Activated CD8-positive, alpha-beta memory T cell treated with anti-CD3 and anti-CD28 coated beads, Interleukin-2, amount 10 ng/mL, durations not matched to agents 7 days and 5 days (primary cell): Measurements from ENCODE around the gene HSD17B11. TPM values are rescaled to one million over a fixed set of nuclear protein-coding genes. Genes with fewer than 3 reads are reported as not detected.
"Not testable (repeated sequence)": the region's sequence is repeated elsewhere in the genome, so short reads cannot be mapped to it uniquely, and the experiment has no call there.

ENCODE experiments used
- ATAC-seq: fragments of 150-1000 bp; cut with Tn5 transposase; one replicate; pipeline ENCODE4 v1.10.0; 2021; ENCODE audit warnings: moderate library complexity
- CTCF ChIA-PET: fragments of 350-600 bp; sonication (Branson Sonifier 250); formaldehyde crosslinking; loops from one replicate; lab custom pipeline; 2021; ENCODE audit warnings: antibody characterized with exemption; lab: Charles Lee
- DNase-seq: peaks from one replicate; pipeline ENCODE4 v3.0.0-alpha.2; 2020
- H3K27ac Mint-ChIP-seq: one replicate; pipeline ENCODE4 v1.8.0; 2021; ENCODE audit warnings: mild to moderate bottlenecking, mixed read lengths
- H3K27me3 Mint-ChIP-seq: one replicate; pipeline ENCODE4 v1.8.0; 2021; ENCODE audit warnings: mixed read lengths
- H3K36me3 Mint-ChIP-seq: one replicate; pipeline ENCODE4 v1.8.0; 2021; ENCODE audit warnings: mild to moderate bottlenecking, mixed read lengths
- H3K4me1 Mint-ChIP-seq: one replicate; pipeline ENCODE4 v1.8.0; 2021; ENCODE audit warnings: mixed read lengths
- H3K4me3 Mint-ChIP-seq: one replicate; pipeline ENCODE4 v1.8.0; 2021; ENCODE audit warnings: mild to moderate bottlenecking, moderate library complexity, mixed read lengths
- H3K9me3 Mint-ChIP-seq: one replicate; pipeline ENCODE4 v1.8.0; 2022; ENCODE audit warnings: low read depth, mixed read lengths
- total RNA-seq, 2 experiments: library from RNA; stranded (reverse); gene quantifications; one replicate each; pipeline ENCODE4 v1.2.3, GENCODE V29; 2021

Gene HSD17B11
- total RNA-seq, 2 experiments from 2014 or later = 30.0 to 31.9 TPM

- not testable (repeated sequence) for H3K9me3 Mint-ChIP-seq, H3K36me3 Mint-ChIP-seq, H3K4me1 Mint-ChIP-seq, ATAC-seq, H3K27ac Mint-ChIP-seq, H3K27me3 Mint-ChIP-seq, H3K4me3 Mint-ChIP-seq, DNase-seq
- CTCF ChIA-PET = interaction anchor here (2.4 kb wide), 1 partner anchor 21 kb away, joined by 6 read pairs; no protein-coding TSS in a partner anchor
Measured at GRCh38 chr4:87395851-87396250, 4.9 kb upstream of the HSD17B11 start.

GRCh38 chr4:87395073-87395472 lies 4.1 kb upstream of the HSD17B11 start:
- not testable (repeated sequence) for ATAC-seq, DNase-seq, H3K36me3 Mint-ChIP-seq, H3K9me3 Mint-ChIP-seq, H3K4me1 Mint-ChIP-seq, H3K27me3 Mint-ChIP-seq
- Mint-ChIP-seq H3K4me3 (peak overlapping the region; percentile 67), H3K27ac (peak overlapping the region; percentile 60)
- CTCF ChIA-PET = interaction anchor here (1.3 to 2.4 kb wide), 3 partner anchors 19 to 25 kb away, joined by 3 to 6 read pairs (median 4); no protein-coding TSS in a partner anchor

- ATAC-seq (no peak), DNase-seq (no peak)
- Mint-ChIP-seq H3K36me3 (peaks cover 19% of the 10 kb centered on the region), H3K4me3 (no peak overlapping the region), H3K9me3 (no peaks in the 10 kb centered on the region), H3K27ac (no peak overlapping the region), H3K4me1 (peaks cover 30% of the 10 kb centered on the region), H3K27me3 (no peaks in the 10 kb centered on the region)
- CTCF ChIA-PET = interaction anchor here (0.9 to 5.8 kb wide), 3 partner anchors 8 to 76 kb away, joined by 5 to 39 read pairs (median 6); no protein-coding TSS in a partner anchor
Measured at GRCh38 chr4:87392183-87392582, 1.2 kb upstream of the HSD17B11 start.

- DNase-seq = no peak
- peaks cover 34% of the 10 kb centered on the region for H3K4me1 Mint-ChIP-seq
- H3K36me3 Mint-ChIP-seq = peaks cover 20% of the 10 kb centered on the region
- H3K27ac Mint-ChIP-seq = peak overlapping the region; percentile 84
- peak overlapping the region; percentile 81 for H3K4me3 Mint-ChIP-seq
- H3K27me3 Mint-ChIP-seq = no peaks in the 10 kb centered on the region
- H3K9me3 Mint-ChIP-seq = no peaks in the 10 kb centered on the region
- peak; percentile 20 for ATAC-seq
- CTCF ChIA-PET = interaction anchor here (0.9 to 5.8 kb wide), 6 partner anchors 9 to 77 kb away, joined by 3 to 39 read pairs (median 8); partner anchors contain the start of gene NUDT9
Measured at GRCh38 chr4:87391576-87392054, 627 bp upstream of the HSD17B11 start.

GRCh38 chr4:87390551-87390890 lies 467 bp downstream of the HSD17B11 start:
- ATAC-seq = no peak
- no peak for DNase-seq
- Mint-ChIP-seq H3K4me3 (peak overlapping the region; percentile 81), H3K9me3 (no peaks in the 10 kb centered on the region), H3K4me1 (peaks cover 34% of the 10 kb centered on the region), H3K27me3 (no peaks in the 10 kb centered on the region), H3K36me3 (peaks cover 26% of the 10 kb centered on the region), H3K27ac (peak overlapping the region; percentile 84)
- CTCF ChIA-PET = interaction anchor here (0.6 to 5.8 kb wide), 14 partner anchors 8 to 172 kb away, joined by 3 to 39 read pairs (median 4); partner anchors contain the start of gene NUDT9

GRCh38 chr4:87390055-87390454 lies 933 bp downstream of the HSD17B11 start:
- Mint-ChIP-seq H3K36me3 (peaks cover 28% of the 10 kb centered on the region), H3K27ac (peak overlapping the region; percentile 84), H3K4me1 (peaks cover 34% of the 10 kb centered on the region), H3K4me3 (peak overlapping the region; percentile 81)
- H3K27me3 Mint-ChIP-seq, DNase-seq, ATAC-seq, H3K9me3 Mint-ChIP-seq: not testable (repeated sequence)
- CTCF ChIA-PET = interaction anchor here (0.6 to 5.8 kb wide), 12 partner anchors 8 to 485 kb away, joined by 3 to 39 read pairs (median 5); partner anchors contain the start of gene NUDT9

GRCh38 chr4:87388901-87389300 lies 2.1 kb downstream of the HSD17B11 start:
- peak overlapping the region; percentile 84 for H3K27ac Mint-ChIP-seq

GRCh38 chr4:87387237-87387636 lies 3.8 kb downstream of the HSD17B11 start:
- no peaks in the 10 kb centered on the region for H3K27me3 Mint-ChIP-seq
- no peaks in the 10 kb centered on the region for H3K9me3 Mint-ChIP-seq
- H3K27ac Mint-ChIP-seq = no peak overlapping the region
- peaks cover 44% of the 10 kb centered on the region for H3K36me3 Mint-ChIP-seq
- no peak overlapping the region for H3K4me3 Mint-ChIP-seq
- H3K4me1 Mint-ChIP-seq = peaks cover 44% of the 10 kb centered on the region
- no peak for DNase-seq
- CTCF ChIA-PET = interaction anchor here (0.6 to 5.8 kb wide), 2 partner anchors 10 to 18 kb away, joined by 3 to 39 read pairs; no protein-coding TSS in a partner anchor
- no peak for ATAC-seq

More at GRCh38 chr4:87388901-87389300, 2.1 kb downstream of the HSD17B11 start:
- DNase-seq = no peak
- no peaks in the 10 kb centered on the region for H3K27me3 Mint-ChIP-seq
- no peaks in the 10 kb centered on the region for H3K9me3 Mint-ChIP-seq
- H3K4me3 Mint-ChIP-seq = peak overlapping the region; percentile 81
- peaks cover 38% of the 10 kb centered on the region for H3K4me1 Mint-ChIP-seq
- CTCF ChIA-PET = interaction anchor here (0.8 to 5.8 kb wide), 5 partner anchors 12 to 108 kb away, joined by 3 to 39 read pairs (median 4); partner anchors contain the start of gene NUDT9
- peaks cover 35% of the 10 kb centered on the region for H3K36me3 Mint-ChIP-seq
- ATAC-seq = no peak

- H3K36me3 Mint-ChIP-seq = peaks cover 45% of the 10 kb centered on the region
- H3K4me3 Mint-ChIP-seq, DNase-seq, H3K27me3 Mint-ChIP-seq, ATAC-seq, H3K27ac Mint-ChIP-seq, H3K9me3 Mint-ChIP-seq: not testable (repeated sequence)
- CTCF ChIA-PET = interaction anchor here (2.0 kb wide), 1 partner anchor 9 kb away, joined by 4 read pairs; no protein-coding TSS in a partner anchor
- peaks cover 33% of the 10 kb centered on the region for H3K4me1 Mint-ChIP-seq
Measured at GRCh38 chr4:87384466-87385132, 6.4 kb downstream of the HSD17B11 start.

- peaks cover 20% of the 10 kb centered on the region for H3K4me1 Mint-ChIP-seq
- CTCF ChIA-PET = interaction anchor here (2.2 kb wide), 1 partner anchor 8 kb away, joined by 10 read pairs; the partner anchor contains the start of gene HSD17B11
- DNase-seq (no peak), ATAC-seq (no peak)
- H3K27me3 Mint-ChIP-seq = no peaks in the 10 kb centered on the region
- no peaks in the 10 kb centered on the region for H3K9me3 Mint-ChIP-seq
- no peak overlapping the region for H3K27ac Mint-ChIP-seq
- peaks cover 36% of the 10 kb centered on the region for H3K36me3 Mint-ChIP-seq
- no peak overlapping the region for H3K4me3 Mint-ChIP-seq
Measured at GRCh38 chr4:87382931-87383330, 8.1 kb downstream of the HSD17B11 start.

GRCh38 chr4:87382116-87382515 lies 8.9 kb downstream of the HSD17B11 start:
- H3K4me1 Mint-ChIP-seq = peaks cover 14% of the 10 kb centered on the region
- ATAC-seq (no peak), DNase-seq (no peak)
- peaks cover 30% of the 10 kb centered on the region for H3K36me3 Mint-ChIP-seq
- H3K4me3 Mint-ChIP-seq = no peak overlapping the region
- no peaks in the 10 kb centered on the region for H3K27me3 Mint-ChIP-seq
- H3K27ac Mint-ChIP-seq = no peak overlapping the region
- CTCF ChIA-PET = interaction anchor here (0.9 to 2.2 kb wide), 2 partner anchors 9 to 28 kb away, joined by 3 to 10 read pairs; partner anchors contain the start of gene HSD17B11
- no peaks in the 10 kb centered on the region for H3K9me3 Mint-ChIP-seq

- Mint-ChIP-seq H3K36me3 (peaks cover 10% of the 10 kb centered on the region), H3K9me3 (no peaks in the 10 kb centered on the region), H3K4me1 (no peaks in the 10 kb centered on the region), H3K27me3 (no peaks in the 10 kb centered on the region), H3K27ac (no peak overlapping the region), H3K4me3 (no peak overlapping the region)
- ATAC-seq (no peak), DNase-seq (no peak)
- CTCF ChIA-PET = interaction anchor here (3.4 to 3.5 kb wide), 2 partner anchors 12 to 89 kb away, joined by 27 to 39 read pairs; partner anchors contain the start of gene HSD17B11
Measured at GRCh38 chr4:87377816-87378215, 13.2 kb downstream of the HSD17B11 start.

GRCh38 chr4:87375719-87376291 lies 15.2 kb downstream of the HSD17B11 start:
- Mint-ChIP-seq H3K27me3 (no peaks in the 10 kb centered on the region), H3K9me3 (no peaks in the 10 kb centered on the region), H3K27ac (no peak overlapping the region), H3K4me3 (no peak overlapping the region), H3K36me3 (peaks cover 19% of the 10 kb centered on the region), H3K4me1 (no peaks in the 10 kb centered on the region)
- CTCF ChIA-PET = interaction anchor here (0.6 to 3.5 kb wide), 21 partner anchors 9 to 456 kb away, joined by 3 to 39 read pairs (median 4); partner anchors contain the start of genes HSD17B11 and NUDT9
- DNase-seq = no peak
- ATAC-seq = peak; percentile 49
